Measurements from ENCODE around the gene RFX4.
"Not testable (repeated sequence)": the region's sequence is repeated elsewhere in the genome, so short reads cannot be mapped to it uniquely, and the experiment has no call there.

The RFX4 gene

GRCh38 chr12:106594447-106594846 lies 11.6 kb downstream of the RFX4 start:
- no peak for DNase-seq

DNA sequence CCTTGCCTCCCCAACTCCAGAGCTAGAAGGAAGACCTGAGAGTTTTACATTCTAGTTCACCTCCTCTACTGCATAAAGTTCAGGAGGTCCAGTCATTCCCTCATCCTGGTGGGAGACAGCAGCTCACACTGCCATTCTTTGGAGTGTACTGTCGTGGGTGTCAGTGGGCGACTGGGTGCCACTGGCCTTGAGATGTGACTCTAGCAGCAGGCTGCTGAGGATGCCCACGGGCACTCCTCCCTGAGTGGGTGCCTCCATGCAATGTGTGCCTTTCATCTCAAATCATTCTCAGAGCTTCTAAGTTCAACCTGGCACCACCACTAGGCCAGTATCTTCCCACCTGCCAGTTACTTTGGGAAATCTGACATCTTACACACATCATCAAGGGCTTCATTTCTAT lies 12.5 kb downstream of the RFX4 start:
- no peak for DNase-seq

DNA sequence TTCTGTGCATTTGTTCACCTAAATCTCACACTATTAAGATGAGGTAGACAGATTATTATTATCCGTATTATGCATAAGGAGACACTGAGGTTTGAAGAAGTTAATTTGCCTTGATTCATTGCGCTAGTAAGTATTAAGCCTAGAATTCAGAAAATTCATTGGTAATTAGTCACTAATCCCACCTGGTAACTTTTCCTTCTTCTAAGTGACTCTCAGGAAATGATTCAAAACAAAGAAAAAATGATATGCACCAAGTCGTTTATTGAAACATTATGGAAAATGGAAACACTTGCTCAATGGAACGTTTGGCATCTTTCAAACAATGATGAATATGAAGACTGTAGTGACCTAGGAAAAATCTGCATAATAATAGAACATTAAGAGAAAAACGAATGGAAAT lies 15.2 kb downstream of the RFX4 start:
- DNase-seq, result no peak

GRCh38 chr12:106599302-106599701 lies 16.5 kb downstream of the RFX4 start:
- DNase-seq, result no peak

- no peak for DNase-seq
These were observed 17.7 kb downstream of the RFX4 start for GRCh38 chr12:106600503-106600902.

- DNase-seq, result peak; percentile 71 to 82
These were observed 18.2 kb downstream of the RFX4 start for GRCh38 chr12:106601031-106601430.

DNA sequence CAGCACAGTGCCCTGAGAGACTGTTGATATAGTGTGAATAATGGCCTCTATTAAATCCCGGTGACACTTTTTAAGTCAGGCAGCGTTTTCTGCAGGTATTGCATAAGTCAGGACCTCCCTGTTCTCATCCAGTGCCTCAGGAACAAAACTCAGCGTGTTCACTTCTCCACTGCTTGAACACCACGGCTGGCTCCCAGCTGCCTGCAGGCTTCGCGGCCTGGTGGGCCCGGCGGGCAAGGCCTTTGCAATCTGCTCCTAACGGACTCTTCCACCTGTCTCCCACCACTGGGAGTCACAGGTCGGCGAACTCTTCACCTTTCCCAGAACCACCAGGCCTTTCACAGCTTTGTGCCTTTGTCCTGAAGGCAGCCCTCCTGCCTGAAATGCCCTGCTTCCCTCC lies 18.7 kb downstream of the RFX4 start:
- no peak for DNase-seq

DNA sequence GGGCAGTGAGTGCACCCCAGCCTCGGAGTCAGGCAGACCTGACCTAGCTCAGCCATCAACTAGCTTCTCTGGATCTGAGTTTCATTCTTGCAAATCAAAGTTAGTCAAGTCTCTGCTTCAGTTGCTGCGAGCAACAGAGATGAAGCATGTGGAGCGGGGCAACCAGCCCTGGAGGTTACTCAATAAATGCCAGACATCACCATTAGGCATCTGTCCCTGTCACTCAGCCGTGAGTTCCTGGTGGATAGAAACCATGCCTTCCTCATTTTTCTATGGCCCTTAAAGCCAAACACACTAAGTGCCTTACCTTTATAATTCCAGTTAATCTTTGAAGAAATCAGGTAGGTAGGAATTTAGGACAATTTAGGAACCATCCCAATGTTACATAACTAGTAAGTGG lies 19.3 kb downstream of the RFX4 start:
- DNase-seq, result no peak

DNA sequence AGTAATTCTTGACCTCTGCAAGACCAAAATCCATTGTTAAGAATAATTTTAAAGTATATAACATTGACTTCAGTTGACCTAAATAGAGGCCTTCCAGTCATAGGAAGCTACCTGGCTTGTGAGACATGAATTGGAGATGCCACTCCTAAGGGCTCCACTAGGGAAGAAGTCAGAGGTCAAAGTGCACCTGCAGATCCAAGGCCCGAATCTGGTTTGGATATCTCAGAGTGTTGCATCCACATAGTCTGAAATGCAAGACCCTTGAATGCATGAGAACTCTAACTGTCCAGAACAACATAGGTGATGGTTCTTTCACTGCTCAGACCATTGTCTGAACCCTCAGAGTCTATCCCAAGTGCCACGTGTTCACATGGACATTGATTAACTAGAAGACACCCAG lies 22.4 kb downstream of the RFX4 start:
- no peak for DNase-seq

DNA sequence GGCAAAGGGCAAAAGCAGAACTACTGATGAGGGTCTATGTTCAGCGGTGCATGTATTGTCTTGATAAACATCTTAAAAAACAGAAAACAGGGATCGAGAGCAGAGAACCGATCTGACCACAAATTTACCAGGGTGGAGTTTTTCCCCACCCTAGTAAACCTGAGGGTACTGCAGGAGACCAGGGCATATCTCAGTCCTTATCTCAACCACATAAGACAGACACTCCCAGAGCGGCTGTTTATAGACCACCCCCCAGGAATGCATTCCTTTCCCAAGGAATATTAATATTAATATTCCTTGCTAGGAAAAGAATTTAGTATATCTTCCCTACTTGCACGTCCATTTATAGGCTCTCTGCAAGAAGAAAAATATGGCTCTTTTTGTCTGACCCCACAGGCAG lies 37.8 kb downstream of the RFX4 start:
- DNase-seq, result not testable (repeated sequence)

DNA sequence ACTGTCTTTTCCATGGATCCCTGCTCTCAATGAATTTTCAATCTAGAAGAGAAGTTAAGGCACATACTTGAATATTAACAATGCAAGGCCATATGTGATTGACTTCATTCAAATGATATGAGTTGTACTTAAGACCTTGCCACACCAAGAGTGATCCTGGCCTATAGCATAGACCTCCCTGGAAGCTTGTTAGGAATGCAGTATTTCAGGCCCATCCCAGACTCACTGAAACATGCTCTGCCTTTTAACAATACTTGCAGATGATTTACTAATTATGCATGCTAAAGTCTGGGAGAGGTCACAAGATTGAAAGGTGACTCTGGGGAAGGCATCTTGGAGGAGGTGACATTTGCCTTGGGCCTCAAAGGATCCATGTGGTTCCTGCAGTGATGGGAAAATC lies 43.2 kb downstream of the RFX4 start:
- no peak for DNase-seq

DNA sequence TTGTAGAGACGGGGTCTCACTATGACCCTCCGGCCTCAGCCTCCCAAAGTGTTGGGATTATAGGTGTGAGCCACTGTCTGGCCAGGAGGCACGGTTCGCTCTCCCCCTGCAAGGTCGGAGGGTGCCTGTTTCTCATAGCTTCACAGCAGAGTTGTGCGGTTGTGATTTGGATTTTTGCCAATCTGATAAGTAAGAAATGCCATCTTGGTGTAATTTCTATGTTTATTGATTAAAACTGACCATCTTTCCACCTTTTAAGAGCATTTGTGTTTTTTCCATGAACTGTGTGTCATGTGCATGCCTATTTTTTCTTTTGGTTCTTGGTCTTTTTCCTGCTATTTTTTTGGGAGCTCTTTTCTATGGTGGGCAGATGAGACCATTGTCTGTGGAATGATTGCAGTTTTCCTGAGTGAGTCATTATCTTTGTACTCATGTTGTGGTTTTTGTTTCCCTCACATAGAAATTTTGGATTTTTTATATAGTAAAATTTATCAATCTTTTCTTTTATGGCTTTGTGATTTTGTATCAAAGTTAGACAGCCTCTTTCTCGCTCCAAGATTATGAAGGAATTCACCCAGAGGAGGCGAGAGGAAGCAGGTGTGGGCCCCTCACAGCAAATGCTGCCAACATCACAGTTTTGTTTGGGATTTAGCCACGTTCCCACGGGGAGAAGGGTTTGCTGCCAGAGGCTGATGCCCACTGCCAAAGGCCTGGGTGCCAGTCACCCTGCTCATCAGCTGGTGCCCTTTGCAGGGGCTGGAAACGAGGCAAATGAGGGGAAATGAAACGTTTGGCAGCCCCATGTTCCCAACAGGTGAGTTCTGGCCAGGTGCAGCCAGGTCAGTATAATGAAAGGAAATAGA lies 47.2 kb downstream of the RFX4 start:
- no peak for DNase-seq

GRCh38 chr12:106631150-106631549 lies 48.3 kb downstream of the RFX4 start:
- no peak for DNase-seq

DNA sequence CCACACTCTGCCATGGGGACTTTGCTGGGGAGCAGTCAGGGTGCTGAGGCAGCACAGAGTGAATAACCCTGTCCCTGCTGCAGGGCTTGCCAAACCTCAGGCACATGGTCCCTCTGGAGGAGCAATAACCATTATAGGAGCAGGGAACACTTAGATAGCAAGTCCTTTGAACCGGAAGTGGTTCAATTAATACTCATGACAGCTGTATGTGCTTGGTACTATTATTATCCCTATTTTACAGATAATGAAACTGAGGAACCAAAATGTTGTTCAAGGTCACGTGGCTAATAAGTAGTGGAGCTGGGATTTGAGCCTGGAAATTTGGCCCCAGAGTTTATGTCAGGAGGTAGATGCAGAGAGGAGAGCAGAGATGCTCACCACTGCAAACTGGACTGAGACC lies 49.0 kb downstream of the RFX4 start:
- no peak for DNase-seq

DNA sequence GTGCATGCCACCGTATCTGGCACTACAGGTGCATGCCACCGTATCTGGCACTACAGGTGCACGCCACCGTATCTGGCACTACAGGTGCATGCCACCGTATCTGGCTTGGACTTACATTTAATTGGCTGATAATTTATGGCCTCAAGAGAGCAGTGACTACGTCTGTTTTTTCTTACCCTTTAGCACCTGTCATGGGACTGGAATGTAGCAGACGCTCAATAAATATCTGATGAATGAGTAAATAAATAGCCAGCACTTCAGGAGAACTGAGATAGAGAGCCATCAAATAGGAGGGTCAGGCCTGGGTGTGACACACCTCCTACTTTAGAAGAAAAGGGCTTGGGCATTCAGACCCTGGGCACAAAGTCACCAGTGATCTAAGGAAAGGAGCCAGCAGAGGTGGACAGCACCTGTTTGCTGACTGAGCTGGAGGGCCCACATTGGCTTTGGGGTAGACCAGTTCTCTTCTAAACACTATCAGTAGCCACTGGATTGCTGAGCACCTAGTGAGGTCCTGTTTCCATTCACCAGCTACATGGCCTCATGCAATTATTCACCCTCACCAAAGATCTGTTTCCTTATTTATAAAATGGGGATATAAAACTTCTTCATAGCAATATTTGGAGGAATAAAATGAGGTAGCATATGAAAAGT lies 50.1 kb downstream of the RFX4 start:
- DNase-seq, result no peak

DNA sequence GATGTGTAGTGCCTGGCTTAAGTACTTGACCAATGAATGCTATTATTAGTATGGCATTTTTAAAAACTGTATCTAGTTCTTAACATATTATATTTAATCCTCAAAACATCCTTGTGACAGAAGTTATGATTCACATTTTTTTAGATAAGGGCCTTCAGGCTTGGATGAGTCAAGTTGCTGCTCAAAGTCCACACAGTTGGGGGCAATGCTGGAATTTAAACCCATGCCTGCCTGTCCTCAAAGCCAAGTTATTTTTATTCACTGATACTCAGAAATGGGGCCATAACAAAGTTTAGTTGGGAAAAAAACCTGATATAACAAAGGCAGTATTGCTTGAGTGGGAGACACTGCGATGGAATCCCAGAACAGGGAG lies 50.6 kb downstream of the RFX4 start:
- no peak for DNase-seq

GRCh38 chr12:106634206-106634605 lies 51.4 kb downstream of the RFX4 start:
- DNase-seq, result peak; percentile 48 to 81

- no peak for DNase-seq
These were observed 60.2 kb downstream of the RFX4 start for GRCh38 chr12:106643000-106643399.

DNA sequence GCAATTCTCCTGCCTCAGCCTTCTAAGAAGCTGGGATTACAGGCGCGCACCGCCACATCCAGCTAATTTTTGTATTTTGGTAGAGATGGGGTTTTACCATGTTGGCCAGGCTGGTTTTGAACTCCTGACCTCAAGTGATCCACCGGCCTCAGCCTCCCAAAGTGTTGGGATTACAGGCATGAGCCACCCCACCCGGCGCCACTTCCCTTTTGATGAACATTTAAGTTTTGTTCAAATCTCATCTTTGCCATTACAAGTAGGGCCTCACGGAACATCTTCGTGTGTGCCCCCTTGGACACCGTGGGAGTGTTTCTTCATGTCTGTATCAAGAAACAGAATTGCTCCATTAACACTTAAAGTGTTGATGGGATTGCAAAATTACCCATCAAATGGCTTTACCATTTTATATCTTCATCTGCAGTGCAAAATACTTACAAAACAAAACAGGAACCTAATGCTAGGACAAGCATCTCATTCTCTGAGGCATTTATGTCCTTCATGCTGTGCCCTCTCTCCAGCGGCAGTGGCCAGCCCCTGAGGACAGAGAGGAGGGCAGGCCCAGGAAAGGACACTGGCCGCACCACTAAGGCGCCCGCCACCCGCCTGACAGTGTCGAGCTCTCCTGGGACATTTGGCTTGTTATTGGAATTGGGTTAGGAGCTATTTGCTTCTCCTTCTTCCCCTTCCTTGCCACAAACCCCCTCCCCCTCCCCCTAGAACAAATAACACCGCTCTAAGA lies 61.7 kb downstream of the RFX4 start:
- no peak for DNase-seq

GRCh38 chr12:106645074-106645421 lies 62.2 kb downstream of the RFX4 start:
- DNase-seq, result no peak

DNA sequence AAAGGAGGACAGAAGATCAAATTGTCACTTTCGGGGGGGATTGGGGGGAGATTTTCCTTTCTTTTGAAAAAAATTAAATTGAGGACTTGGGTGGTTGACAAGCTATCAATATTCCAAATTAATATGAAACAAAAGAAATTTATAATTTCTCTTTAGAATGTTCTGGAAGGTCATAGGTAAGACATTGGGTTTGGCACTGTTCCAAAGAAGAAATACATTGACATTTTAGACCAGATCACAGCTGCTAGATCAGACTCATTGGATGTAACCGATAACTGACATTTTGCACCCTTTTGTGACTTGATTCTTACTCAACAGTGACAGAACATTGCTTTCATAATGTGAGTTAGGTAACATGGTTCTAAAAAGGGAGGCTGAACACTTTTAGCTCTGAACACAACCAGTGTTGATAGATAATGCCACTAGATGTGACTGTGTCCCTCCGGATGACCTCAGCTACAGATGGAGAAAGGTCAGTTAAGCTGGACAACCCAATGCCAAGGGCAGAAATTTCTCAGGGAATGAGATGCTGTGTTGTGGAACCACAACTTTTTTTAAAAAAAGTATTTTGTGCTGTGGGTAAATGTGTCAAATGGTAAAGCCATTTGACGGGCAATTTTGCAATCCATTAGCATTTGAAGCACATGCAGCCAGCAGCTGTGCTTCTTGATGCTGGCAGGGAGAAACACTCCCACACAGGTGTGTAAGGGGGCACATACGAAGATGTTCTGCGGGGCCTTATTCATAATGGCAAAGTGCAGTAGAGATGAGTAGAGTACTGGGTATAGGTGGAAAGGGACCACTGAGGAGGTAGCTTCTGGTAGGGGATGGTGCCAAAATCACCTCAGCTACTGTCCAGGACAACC lies 62.9 kb downstream of the RFX4 start:
- no peak for DNase-seq

DNA sequence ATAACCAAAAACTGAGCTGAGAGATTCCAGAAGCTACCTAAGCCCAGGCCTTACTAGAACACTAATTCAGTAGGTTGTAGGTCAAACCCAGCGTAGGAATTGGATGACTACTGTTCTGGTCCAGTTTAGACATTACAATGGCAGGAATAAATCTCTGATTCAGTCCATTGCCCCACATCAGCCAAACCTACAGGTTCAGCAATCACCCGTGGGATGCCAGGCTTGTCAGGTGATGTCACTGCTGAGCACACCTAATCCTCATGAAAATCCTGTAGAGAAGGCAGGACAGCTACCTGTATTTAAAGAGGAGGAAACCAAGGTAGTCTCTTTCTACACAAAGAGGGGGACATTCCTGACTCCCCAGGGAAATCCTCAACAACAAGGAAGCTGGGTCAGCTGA lies 63.7 kb downstream of the RFX4 start:
- DNase-seq, result no peak
